Forelimb muscle (tissue), 1 donor: ENCODE results near the gene ITGA2. TPM values are rescaled to one million over a fixed set of nuclear protein-coding genes. Genes with fewer than 3 reads are reported as not detected.
"Not testable (repeated sequence)": the region's sequence is repeated elsewhere in the genome, so short reads cannot be mapped to it uniquely, and the experiment has no call there.

Experiments
- DNase-seq: peaks from one replicate; pipeline ENCODE4 v3.0.0-alpha.2; 2013; ENCODE audit warnings: low read depth
- polyA plus RNA-seq: library from polyadenylated mRNA; unstranded; fragments of 120-200 nt; gene quantifications from one replicate; pipeline ENCODE4 v1.2.1, GENCODE V29; 2013; ENCODE audit not compliant: insufficient read length

Gene ITGA2
- polyA plus RNA-seq, 1 donor: 7.2 TPM

DNA sequence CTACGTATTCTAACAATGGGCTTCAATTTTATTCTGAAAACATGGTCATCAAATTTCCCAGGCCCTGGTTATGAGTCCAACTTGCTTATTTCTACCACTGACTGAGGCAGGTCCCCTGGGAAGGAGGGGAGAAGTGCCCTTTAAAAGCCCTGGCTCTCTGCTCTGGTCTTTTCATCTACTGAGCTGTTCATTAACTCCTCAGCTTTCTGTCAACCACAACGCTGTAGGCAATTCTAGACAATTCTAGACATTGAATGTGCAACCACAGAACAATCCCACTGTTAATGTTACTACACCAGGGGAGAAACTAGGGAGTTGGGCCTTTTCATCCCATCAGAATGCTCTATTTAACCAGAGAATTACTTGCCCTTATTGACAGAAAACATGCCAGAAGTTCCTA is 110.4 kb downstream of the ITGA2 start:
- DNase-seq: no peak

DNA sequence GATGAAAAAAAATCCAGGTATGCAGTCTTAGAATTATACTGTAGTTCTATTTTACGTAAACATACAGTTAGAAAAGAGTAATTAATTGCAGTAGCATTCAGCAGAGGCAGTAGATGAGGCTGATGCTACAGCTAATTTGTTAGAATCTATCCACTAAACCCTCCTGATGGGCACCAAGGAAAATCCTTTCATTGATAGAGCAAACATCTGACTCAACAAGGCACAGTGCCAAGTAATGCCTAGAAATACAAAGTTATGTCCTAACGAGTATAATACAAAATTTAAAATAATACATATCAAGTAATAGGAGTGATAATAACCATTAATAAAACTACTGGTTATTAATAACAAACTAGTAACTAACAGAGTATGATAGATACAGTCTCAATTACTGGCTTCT is 111.5 kb downstream of the ITGA2 start:
- DNase-seq: no peak

DNA sequence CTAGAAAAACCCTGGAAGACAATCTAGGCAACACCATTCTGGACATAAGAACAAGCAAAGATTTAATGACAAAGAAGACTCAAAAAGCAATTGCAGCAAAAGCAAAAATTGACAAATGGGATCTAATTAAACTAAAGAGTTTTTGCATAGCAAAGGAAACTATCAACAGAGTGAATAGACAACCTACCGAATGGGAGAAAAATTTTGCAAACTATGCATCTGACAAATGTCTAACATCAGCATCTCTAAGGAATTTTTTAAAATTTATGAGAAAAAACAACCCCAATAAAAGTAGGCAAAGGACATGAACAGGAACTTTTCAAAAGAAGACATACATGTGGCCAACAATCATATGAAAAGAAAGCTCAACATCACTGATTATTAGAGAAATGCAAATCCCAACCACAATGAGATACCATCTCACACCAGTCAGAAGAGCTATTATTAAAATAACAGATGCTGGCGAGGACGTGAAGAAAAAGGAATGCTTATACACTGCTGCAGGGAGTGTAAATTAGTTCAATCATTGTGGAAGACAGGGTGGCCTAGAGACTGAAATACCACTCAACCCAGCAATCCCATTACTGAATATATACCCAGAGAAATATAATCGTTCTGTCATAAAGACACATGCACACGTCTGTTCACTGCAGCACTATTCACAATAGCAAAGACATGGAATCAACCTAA is 116.6 kb downstream of the ITGA2 start:
- no peak for DNase-seq

DNA sequence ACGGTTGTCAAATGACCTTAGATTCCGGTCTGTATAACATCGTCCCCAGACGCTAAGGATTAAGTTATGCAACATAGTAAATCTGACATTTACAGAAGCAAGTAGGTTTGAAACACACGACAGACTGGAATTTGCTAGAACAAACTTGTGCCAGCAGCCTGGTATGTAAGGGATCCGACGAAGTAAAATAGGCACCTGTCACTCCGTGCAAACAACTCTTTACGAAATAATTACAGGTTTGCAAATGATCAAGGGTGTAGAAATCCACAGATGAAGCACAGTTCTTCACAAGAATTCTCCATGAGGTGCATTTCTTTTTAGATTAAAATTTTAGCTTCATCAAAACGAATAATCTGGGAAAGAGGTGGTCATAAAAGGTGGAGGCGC is 119.9 kb downstream of the ITGA2 start:
- DNase-seq: no peak

DNA sequence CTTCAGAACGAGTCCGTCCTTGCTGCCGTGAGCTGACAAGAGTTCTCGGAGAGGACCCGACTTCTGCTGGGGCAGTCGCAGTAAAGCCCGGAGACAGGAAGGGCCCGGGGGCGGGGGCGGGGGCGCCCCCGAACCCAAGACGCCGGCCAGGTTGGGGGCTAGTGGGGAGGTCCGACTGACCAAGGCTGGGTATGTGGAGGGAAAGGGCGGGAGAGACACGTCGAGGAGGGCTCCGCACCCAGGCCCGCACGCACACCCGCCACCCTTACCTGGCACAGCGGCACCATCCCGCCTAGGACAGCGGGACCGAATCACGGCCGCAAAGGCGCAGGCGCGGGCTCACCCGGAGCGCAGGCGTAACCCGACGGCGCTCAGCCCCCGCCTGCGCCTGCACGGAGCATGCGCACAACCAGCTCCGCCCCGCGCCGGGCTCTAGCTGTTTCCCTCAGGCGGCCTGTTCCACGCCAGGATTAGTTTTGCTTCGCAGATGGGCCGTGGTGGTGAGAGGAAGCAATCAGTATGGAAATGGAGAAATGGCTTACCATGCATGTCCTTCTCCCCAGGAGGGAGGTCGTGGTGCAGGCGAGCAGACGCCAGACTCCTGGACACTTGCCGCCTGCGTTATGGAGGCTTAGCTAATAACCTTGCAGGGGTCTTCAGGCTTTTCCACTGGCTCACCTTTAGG is 120.4 kb downstream of the ITGA2 start, which contains the start of gene MOCS2:
MOCS2 (minus strand) TSS at position 315 of the 685 bp plus-strand sequence. CDS start 2,583 bp downstream, outside the sequence.
- DNase-seq: peak; percentile 78

DNA sequence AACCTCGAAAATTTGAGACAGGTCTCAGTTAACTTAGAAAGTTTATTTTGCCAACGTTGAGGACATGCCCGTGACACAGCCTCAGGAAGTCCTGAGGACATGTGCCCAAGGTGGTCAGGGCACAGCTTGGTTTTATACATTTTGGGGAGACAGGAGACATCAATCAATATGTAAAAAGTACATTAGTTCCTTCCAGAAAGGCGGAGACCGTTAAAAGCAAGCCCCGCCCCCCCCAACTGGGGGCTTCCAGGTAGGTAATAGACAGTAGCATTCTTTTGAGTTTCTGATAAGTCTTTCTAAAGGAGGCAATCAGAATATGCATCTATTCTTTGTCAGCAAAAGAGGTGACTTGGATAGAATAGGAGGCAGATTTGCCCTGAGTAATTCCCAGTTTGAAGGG is 121.0 kb downstream of the ITGA2 start:
- no peak for DNase-seq

DNA sequence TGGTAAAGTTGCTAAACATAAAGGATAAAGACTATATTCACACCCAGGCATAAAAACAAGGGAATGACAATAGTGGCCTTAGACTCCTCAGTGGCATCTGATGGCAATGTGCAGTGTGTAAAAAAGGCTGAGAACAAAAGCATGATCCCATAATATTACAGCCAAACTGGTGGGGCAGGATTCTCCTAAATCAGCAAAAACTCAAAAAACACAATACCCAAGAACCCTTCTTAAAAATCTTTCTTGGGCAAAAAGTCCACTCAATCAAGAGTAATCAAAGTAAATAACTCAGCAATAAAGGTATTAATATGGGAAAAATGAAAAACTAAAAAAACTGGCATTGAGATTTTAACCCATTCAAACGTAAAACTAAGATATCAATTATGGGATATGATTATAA is 122.0 kb downstream of the ITGA2 start:
- no peak for DNase-seq

DNA sequence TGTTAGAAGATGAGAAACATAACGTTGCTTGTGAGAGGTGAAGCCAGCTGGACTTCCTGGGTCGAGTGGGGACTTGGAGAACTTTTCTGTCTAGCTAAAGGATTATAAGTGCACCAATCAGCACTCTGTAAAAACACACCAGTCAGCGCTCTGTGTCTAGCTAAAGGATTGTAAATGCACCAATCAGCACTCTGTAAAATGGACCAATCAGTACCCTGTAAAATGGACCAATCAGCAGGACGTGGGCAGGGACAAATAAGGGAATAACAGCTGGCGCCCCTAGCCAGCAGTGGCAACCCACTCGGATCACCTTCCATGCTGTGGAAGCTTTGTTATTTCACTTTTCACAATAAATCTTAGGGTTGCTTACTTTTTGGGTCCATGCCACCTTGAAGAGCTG is 123.2 kb downstream of the ITGA2 start:
- not testable (repeated sequence) for DNase-seq

DNA sequence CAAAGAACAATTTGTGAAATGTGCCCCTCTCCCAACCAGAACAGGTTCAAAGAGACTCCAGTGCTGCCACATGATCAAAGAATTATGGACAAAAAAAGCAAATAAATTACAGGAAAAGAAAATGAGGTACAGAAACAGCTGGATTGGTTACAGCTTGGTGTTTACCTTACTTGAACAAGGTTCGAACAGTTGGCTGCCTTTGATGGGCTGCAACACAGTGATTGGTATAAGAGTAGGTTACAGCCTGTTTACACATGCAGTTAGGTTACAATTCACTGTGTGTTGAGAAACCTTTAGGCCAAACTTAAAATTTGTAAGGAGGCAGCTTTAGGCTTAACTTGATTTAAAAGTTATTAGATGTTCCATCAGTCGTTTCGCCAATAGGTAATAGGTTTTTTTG is 123.8 kb downstream of the ITGA2 start:
- DNase-seq: no peak

DNA sequence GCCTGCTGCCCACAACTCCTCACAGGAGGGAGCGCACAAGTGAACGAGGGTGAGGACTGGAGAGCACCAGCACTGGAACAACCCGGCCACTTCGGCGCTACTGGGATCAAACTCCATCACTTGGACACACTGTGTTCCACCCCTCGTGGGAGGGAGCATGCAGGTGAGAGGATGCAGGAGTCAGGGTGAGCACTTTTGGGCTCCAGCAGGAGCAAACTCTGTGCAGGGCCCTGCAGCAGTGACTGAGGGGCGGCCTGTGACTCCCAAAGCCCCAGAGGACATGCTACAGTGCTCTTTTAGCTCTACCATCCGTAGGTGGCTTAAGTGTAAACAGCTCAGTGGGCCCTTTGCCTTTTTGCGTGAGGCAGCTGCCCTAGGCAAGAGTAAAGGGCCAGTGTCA is 124.8 kb downstream of the ITGA2 start:
- no peak for DNase-seq

DNA sequence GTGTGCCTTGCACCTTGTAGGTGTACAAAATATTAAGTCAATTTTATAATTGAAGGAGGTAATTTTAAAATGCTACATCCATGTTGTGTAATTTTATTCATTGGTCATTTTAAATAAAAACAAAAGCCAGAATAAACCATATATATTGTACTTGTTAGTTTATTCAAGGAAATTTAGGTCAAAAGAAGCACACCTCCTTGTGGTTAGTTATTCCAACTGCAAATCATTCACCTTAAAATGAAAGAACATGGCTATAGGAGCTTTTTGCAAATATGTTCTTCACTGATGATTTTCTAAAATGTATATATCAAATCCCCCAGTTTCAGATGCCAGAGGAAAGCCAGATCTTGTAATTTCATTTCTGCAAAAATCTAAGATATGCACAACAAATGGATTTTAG is 125.8 kb downstream of the ITGA2 start:
- DNase-seq: no peak

DNA sequence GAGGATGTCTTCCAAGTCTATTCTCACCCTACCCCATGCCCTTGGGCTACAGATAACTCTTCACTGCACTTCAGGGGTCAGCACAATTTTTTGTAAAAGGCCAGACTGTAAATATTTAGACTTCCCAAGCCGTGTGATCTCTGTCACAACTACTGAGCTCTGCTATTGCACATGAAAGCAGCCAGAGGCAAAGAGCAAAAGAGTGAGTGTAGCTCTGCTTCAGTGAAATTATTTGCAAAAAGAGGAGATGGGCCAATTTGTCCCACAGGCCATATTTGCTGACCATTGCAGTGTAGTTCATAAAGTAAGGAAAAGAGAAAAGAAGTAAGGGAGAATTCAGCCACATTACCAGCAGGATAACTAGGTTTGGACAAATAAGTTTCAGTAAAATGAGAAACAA is 127.4 kb downstream of the ITGA2 start:
- no peak for DNase-seq

DNA sequence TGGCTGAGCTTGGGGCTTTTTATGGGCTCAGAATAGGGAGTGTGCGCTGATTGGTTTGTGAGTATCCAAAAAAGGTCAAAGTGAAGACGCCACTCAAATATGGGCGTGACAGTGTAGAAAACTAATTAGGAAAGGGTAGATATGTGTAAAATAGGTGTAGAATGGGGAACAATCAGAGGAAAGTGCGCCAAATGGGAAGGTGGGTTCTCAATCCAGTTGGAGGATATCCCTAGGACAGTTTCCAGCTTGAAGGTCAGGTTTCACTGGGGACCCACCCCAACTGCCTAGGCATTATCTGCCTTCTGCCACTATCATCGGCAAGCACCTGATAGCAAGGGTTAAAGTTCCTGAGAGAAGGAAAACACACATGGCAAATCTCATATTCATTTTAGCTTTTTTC is 129.7 kb downstream of the ITGA2 start:
- no peak for DNase-seq

DNA sequence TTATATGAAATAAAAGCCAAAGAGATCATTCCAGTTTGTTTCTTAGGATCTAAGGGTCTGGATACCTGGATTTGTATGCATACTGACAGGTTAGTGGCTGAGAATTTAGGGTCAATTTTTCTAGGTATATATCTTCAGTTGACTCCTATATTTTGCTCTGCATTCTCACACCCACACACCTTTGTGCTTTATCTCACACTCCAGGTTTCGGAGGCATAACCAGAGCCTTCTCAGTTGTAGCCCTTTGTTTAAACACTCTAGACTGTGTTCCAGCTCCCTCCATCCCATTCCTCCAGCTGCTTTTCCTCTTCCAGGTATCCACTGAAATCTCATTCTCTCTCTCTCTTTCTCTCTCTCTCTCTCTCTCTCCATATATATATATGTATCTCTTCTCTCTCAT is 131.0 kb downstream of the ITGA2 start:
- DNase-seq: no peak

DNA sequence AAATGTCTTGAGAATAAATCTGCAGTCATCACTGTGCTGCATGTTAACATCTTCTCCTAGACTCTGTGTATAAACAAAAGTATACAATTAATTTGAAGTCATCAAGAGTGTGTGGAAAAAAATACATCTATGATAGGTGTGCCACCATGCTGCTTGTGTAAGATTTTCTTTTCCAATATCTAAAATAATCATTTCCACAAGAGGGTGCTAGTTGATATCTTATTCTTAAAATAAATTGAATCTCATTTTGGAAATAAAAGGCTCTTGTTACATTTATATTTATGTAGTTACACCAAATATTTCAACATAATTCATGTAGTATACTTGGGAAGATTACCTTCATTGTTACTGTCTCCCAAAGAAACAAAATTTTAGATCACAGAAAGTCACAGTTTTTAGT is 134.6 kb downstream of the ITGA2 start:
- no peak for DNase-seq

DNA sequence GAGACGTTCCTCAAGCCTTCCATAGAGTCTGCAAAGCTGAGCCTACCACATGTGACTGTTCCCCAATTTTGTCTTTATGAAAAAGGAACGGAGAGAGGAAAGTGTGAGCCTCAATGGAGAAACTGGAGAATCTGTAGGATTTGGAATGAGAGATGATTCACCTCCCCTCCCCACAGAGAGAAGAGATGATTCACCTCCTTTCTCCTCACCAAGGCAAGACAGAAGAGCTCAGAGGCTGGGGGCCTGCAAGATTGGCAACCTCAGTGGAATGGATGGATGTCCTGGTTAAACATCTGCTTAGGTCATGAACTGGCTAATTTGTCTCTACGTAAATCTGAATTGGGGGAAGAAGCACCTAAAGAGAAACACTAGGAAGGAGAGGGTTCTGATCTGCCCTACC is 137.4 kb downstream of the ITGA2 start:
- no peak for DNase-seq

DNA sequence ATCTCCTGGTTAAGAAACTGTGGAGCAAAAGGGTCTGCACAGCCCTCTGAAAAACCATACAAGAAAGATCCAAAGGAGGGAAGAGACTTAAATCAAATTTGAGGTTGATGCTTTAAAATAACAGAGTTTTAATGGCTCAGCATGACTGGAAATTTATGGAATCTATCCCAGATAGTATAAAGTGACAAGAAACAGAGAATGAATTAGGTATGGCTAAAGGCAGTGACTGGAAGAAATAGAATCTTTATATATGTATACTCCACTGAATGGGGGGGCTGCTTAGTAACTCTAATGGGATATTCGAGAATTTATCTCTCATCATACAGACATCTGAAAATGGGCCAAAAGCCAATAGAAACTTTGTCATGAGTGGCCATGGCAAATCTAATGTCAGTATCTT is 138.0 kb downstream of the ITGA2 start:
- no peak for DNase-seq

DNA sequence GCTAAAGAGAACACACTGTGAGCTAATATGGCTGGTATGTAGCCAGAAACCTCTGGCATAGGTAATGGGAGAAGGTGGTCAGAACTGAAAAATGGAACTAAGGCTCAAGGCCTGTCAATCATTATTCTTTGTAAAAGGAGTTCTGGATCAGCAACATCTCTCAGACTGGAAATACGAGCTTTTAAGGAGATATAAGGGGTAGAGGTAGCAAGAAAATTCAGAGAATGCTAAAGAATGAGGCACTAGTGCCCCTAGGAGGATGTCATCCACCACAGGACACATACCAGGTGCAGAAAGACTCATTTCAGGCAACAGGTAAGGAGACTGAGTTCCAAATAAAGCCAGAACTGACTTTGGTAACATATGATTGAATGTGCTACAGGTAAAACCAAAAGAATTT is 139.3 kb downstream of the ITGA2 start:
- DNase-seq: no peak

DNA sequence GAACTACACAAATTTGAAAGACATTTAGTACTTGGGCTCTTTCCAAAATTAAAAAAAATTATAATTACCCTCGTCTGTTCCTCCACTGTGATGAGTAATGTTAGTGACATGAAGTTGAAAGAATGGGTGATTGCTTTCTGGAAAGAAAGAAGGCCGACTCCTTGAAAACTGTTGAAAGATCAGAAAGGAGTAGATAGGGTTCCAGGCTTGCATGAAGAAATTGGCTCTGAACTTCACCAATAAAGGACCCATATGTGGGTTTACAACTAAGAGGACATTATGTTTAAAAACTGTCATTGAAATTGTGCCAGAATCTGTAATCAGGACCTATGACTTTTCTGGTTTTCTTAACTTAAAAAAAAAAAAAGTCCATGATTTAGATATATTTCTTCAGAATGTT is 141.1 kb downstream of the ITGA2 start:
- no peak for DNase-seq

DNA sequence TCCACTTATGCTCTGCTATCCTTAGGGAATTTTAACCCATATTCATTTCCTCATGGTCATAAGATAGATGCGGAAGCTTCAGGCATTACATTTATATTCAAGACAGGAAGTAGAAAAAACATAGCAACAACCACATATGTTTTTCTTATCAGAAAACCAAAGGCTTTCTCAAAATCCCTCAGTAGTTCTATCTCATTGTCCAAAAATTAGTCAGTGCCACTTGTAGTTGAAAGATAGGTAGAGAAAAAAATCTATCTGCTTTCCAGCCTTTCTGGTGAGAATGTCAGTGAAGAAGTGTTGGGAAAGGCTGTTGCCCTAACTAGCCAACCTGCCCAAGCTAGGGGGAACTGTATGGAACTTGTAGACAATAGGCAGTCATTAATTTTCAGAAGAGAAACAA is 143.9 kb downstream of the ITGA2 start:
- no peak for DNase-seq
